ENCODE measurements around the gene ASTE1.
"Not testable (repeated sequence)": the region's sequence is repeated elsewhere in the genome, so short reads cannot be mapped to it uniquely, and the experiment has no call there.

Gene ASTE1

DNA sequence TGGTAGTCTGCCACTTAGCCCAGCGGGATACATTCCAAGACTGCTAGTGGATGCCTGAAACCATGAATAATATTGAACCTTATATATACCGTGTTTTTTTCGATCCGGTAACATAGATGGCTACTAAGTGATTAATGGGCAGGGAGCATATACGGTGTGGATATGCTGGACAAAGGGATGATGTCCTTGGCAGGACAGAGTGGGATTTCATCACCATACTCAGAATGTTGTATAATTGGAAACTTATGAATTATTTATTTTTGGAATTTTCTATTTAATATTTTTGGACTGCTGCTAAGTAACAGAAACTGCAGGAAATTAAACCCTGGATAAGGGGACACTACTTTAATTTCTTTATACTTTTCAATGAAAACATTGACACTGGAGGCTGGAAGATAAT, 53.2 kb downstream of the ASTE1 start:
- TF ChIP-seq, protein P1, sequence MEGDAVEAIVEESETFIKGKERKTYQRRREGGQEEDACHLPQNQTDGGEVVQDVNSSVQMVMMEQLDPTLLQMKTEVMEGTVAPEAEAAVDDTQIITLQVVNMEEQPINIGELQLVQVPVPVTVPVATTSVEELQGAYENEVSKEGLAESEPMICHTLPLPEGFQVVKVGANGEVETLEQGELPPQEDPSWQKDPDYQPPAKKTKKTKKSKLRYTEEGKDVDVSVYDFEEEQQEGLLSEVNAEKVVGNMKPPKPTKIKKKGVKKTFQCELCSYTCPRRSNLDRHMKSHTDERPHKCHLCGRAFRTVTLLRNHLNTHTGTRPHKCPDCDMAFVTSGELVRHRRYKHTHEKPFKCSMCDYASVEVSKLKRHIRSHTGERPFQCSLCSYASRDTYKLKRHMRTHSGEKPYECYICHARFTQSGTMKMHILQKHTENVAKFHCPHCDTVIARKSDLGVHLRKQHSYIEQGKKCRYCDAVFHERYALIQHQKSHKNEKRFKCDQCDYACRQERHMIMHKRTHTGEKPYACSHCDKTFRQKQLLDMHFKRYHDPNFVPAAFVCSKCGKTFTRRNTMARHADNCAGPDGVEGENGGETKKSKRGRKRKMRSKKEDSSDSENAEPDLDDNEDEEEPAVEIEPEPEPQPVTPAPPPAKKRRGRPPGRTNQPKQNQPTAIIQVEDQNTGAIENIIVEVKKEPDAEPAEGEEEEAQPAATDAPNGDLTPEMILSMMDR (IDR thresholded peaks at IDR 0.05; ENCODE audit: extremely low read depth, missing control alignments): no peak
- DNase-seq (ENCODE audit: low spot score): no peak

DNA sequence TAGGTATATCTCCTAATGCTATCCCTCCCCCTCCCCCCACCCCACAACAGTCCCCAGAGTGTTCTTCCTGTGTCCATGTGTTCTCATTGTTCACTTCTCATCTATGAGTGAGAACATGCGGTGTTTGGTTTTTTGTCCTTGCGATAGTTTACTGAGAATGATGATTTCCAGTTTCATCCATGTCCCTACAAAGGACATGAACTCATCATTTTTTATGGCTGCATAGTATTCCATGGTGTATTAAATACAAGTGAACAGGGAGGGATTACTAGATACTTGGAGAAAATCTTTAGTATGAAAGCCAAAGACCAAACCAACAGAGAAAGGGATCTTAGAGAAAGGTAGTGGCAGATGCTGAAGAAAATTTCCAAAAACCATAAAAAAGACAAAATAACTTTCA, 54.0 kb downstream of the ASTE1 start:
- DNase-seq (ENCODE audit: low spot score): not testable (repeated sequence)

DNA sequence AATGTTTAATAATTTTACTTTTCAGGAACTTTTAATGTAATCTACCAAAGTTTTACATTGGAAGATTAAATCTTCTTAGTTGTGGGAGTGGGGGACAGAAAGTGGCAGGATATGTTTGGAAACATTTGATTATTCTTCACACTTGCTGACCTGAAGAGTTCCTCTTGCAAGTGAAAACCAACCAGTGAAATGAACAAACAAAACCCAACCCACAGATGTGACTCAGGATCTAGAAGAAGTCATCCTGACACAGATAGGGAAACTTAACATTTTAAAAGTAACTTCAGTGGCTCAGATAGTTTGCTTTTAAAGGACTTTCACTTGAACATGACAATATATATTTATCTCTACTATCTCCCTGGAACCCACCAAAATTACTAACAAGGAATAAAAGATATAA, 55.4 kb downstream of the ASTE1 start:
- no peak for DNase-seq (ENCODE audit: low spot score)
- TF ChIP-seq, protein P1 (IDR thresholded peaks at IDR 0.05; ENCODE audit: extremely low read depth, missing control alignments): no peak

DNA sequence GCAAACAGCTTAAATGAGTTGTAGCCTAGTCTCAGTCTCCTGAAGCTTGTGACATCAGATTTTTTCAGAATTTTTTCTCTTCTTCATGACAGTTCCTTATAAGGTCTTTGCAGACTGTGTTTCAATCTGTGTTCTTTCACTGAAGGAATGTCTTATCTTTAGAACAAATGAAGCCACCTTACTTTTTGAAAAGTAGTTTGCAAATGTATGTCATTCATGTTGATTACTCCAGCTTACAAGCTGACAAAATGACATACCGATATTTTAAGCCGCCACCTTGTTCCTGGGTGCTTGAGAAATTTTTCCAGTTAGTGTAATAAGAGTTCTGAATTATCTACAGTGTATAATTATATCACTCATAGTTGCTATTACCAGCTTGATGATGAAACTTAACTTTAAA, 57.0 kb downstream of the ASTE1 start:
- TF ChIP-seq, protein P1 (IDR thresholded peaks at IDR 0.05; ENCODE audit: extremely low read depth, missing control alignments): no peak
- no peak for DNase-seq (ENCODE audit: low spot score)

DNA sequence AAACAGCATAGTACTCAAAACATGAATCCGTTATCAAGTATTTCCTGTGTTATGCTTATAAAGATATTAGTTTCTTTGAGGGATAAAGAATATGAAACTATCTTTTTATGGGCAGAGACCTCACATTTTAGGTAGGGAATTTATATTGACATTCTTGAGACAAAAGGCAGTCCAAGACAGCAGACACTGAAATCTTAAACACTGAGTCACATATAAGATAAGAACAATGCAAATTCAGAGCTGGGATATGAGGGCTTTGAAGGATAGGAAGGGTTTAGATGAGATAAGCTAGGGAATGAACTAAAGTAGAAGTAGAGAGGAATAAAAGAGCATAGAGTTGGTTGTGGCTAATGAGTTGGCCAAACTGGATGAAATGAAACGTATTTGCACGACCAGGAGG, 58.4 kb downstream of the ASTE1 start:
- DNase-seq (ENCODE audit: low spot score): no peak
- TF ChIP-seq, protein P1 (IDR thresholded peaks at IDR 0.05; ENCODE audit: extremely low read depth, missing control alignments): no peak

DNA sequence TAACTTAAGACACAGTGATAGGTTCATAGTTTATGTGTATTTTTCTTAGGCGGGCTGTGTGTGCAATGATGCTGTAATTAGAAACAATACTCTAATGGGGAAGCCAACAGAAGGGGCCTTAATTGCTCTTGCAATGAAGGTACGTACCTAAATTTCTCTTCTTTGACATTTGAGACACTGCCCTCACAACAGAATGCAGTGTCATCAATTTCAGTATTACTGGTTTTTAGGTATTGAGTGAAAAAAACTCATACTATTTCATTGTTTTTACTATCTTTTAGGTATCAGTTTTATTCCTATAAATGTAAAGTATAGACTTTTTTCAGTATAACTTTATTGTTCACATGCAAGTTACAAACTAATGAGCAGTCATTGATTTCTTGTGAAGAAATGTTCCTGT, 59.3 kb downstream of the ASTE1 start:
- no peak for DNase-seq (ENCODE audit: low spot score)
- TF ChIP-seq, protein P1 (IDR thresholded peaks at IDR 0.05; ENCODE audit: extremely low read depth, missing control alignments): no peak

DNA sequence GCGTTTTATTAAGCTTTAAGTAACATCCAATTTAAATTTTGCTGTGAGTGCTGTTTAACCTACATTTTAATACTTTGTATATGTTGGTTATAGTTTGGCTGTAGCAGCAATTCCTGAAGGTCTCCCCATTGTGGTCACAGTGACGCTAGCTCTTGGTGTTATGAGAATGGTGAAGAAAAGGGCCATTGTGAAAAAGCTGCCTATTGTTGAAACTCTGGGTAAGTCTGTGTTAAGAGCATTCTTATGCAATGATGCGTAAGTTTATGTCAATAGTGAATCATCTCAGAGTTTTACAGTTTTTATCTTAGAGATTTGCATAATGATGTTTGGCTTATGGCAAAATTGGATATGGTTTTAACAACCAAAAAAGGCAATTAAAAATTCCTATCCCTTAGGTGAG, 62.7 kb downstream of the ASTE1 start:
- DNase-seq (ENCODE audit: low spot score): no peak
- TF ChIP-seq, protein P1 (IDR thresholded peaks at IDR 0.05; ENCODE audit: extremely low read depth, missing control alignments): no peak

Data from GM20000 (cell line).